GM20000 (cell line): Measurements from ENCODE around the gene HLA-A.

ENCODE experiments used
- DNase-seq: peaks from one replicate; pipeline ENCODE4 v3.0.0; 2012; ENCODE audit warnings: low spot score
- TF ChIP-seq, protein P1 (sequence below): IDR thresholded peaks from 2 replicates; pipeline ENCODE4 v1.5.1; 2012; ENCODE audit warnings: mild to moderate bottlenecking, control low read depth; ENCODE audit errors: extremely low read depth, missing control alignments

HLA-A gene

GRCh38 chr6:29909985-29910384 is 32.3 kb upstream of the HLA-A start:
- no peak for DNase-seq
- TF ChIP-seq, protein P1, sequence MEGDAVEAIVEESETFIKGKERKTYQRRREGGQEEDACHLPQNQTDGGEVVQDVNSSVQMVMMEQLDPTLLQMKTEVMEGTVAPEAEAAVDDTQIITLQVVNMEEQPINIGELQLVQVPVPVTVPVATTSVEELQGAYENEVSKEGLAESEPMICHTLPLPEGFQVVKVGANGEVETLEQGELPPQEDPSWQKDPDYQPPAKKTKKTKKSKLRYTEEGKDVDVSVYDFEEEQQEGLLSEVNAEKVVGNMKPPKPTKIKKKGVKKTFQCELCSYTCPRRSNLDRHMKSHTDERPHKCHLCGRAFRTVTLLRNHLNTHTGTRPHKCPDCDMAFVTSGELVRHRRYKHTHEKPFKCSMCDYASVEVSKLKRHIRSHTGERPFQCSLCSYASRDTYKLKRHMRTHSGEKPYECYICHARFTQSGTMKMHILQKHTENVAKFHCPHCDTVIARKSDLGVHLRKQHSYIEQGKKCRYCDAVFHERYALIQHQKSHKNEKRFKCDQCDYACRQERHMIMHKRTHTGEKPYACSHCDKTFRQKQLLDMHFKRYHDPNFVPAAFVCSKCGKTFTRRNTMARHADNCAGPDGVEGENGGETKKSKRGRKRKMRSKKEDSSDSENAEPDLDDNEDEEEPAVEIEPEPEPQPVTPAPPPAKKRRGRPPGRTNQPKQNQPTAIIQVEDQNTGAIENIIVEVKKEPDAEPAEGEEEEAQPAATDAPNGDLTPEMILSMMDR, result no peak

- DNase-seq, result no peak
- TF ChIP-seq, protein P1, result no peak
Observed at GRCh38 chr6:29912840-29913239, 29.5 kb upstream of the HLA-A start.

GRCh38 chr6:29916741-29917140 is 25.6 kb upstream of the HLA-A start:
- TF ChIP-seq, protein P1, result no peak
- DNase-seq, result no peak

GRCh38 chr6:29917857-29918256 is 24.5 kb upstream of the HLA-A start:
- DNase-seq, result no peak

GRCh38 chr6:29919506-29920445 is 22.6 kb upstream of the HLA-A start:
- TF ChIP-seq, protein P1, result no peak
- DNase-seq, result no peak

More at GRCh38 chr6:29917857-29918256, 24.5 kb upstream of the HLA-A start:
- TF ChIP-seq, protein P1, result no peak

GRCh38 chr6:29924287-29924686 is 18.0 kb upstream of the HLA-A start:
- TF ChIP-seq, protein P1, result no peak
- no peak for DNase-seq

DNA sequence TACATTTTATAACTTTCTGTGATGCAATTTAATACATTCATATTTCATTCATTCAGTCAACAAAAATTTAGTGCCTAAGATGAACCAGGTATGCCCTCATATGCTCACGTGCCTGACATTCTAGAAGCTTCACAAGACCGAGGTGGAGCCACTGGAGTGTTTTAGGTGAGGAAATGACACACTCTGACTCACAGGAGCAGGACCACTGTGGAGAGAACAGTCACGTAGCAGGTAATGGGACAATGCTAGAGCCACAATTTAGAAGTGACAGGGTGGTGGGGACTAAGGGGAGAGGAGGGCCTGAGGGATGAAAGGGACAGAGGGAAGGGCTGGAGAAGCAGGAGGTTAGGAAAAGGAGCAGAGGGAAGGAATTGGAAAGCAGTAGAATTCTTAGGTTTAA is 17.6 kb upstream of the HLA-A start:
- no peak for DNase-seq
- TF ChIP-seq, protein P1, result no peak
